ENCODE measurements around the gene MAP3K19.

DNA sequence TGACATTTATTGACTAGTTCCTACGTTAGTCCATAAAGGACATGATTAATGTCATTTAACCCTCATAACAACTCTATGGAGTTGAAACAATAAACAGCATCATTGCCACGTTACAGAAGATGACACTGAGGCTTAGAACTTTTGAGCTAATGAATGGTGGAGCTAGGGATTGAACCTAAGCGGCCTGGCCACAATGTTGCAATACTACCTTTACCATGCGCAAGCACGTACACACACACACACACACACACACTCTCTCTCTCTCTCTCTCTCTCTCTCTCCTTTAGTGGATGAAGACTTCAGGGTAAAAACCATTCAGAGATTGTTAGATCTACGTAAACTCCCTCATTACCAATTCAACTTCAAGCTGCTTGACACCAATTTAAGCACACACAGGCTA is 875 bp upstream of the MAP3K19 start:
- TF ChIP-seq, protein P1, sequence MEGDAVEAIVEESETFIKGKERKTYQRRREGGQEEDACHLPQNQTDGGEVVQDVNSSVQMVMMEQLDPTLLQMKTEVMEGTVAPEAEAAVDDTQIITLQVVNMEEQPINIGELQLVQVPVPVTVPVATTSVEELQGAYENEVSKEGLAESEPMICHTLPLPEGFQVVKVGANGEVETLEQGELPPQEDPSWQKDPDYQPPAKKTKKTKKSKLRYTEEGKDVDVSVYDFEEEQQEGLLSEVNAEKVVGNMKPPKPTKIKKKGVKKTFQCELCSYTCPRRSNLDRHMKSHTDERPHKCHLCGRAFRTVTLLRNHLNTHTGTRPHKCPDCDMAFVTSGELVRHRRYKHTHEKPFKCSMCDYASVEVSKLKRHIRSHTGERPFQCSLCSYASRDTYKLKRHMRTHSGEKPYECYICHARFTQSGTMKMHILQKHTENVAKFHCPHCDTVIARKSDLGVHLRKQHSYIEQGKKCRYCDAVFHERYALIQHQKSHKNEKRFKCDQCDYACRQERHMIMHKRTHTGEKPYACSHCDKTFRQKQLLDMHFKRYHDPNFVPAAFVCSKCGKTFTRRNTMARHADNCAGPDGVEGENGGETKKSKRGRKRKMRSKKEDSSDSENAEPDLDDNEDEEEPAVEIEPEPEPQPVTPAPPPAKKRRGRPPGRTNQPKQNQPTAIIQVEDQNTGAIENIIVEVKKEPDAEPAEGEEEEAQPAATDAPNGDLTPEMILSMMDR (conservative IDR thresholded peaks at IDR 0.05; ENCODE audit: low read depth, low read length): no peak
- TF ChIP-seq EZH2 (IDR thresholded peaks at IDR 0.05; ENCODE audit: low read length, unreplicated experiment): no peak
- no peak for TF ChIP-seq EZH2phosphoT487 (IDR thresholded peaks at IDR 0.05; ENCODE audit: borderline replicate concordance, low read length)
